Measurements from ENCODE around the gene ABCC2.

ABCC2 gene

DNA sequence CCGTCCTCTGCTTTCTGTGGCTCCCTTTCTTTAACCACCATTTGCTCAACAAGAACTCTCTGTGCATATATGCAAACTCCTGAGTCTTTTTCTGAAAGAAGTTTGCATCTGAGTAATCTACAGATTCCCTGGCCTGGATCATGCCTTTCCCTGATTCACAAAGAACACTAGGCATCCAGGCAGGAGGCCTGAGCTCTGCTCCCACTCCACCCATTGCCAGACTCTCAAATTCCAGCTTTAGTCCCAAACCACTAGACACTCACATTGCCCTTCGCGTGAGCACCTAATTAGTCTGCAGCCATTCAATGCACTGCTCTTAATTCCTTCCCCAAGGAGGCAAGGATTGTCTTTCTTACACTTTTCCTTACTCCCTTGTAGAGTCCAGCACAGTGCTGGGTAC lies 60.9 kb downstream of the ABCC2 start:
- WGBS (ENCODE audit: extremely low coverage, insufficient coverage, insufficient read length): no CpG with 5 or more reads among the region's 3 CpGs
- H3K79me2 ChIP-seq (ENCODE audit: control insufficient read depth, insufficient read depth, low read length, poor library complexity): no peaks in the 10 kb centered on the region

GRCh38 chr10:99844433-99844955 lies 62.1 kb downstream of the ABCC2 start:
- H2BK120ac ChIP-seq (ENCODE audit: insufficient read depth, low read length, poor library complexity): no peak overlapping the region
- no peak overlapping the region for H3K9ac ChIP-seq (ENCODE audit: low read length)
- no peak overlapping the region for H4K91ac ChIP-seq (ENCODE audit: low read depth, low read length)
- H3K4me2 ChIP-seq (ENCODE audit: low read length): no peak overlapping the region
- H3K14ac ChIP-seq (ENCODE audit: low read length): no peak overlapping the region
- H3K9me3 ChIP-seq (ENCODE audit: insufficient read depth, low read depth, low read length): no peaks in the 10 kb centered on the region
- H2BK5ac ChIP-seq (ENCODE audit: low read depth, low read length, poor library complexity): no peak overlapping the region
- no peak overlapping the region for H3K27ac ChIP-seq (ENCODE audit: low read depth, low read length)
- H2BK12ac ChIP-seq (ENCODE audit: low read length): no peak overlapping the region
- no peak overlapping the region for H3K18ac ChIP-seq (ENCODE audit: low read length)
- no peak overlapping the region for H2AK5ac ChIP-seq (ENCODE audit: low read length)
- H2AFZ ChIP-seq (ENCODE audit: insufficient read depth, low read length, poor library complexity): no peak overlapping the region
- no peaks in the 10 kb centered on the region for H3K27me3 ChIP-seq (ENCODE audit: insufficient read depth, low read length)
- WGBS (ENCODE audit: extremely low coverage, insufficient coverage, insufficient read length): no CpG with 5 or more reads among the region's 6 CpGs
- H4K12ac ChIP-seq (ENCODE audit: low read depth, low read length): no peak overlapping the region
- no peak overlapping the region for H4K8ac ChIP-seq (ENCODE audit: low read depth, low read length)
- no peak overlapping the region for H3K4ac ChIP-seq (ENCODE audit: low read depth, low read length)
- no peak for DNase-seq
- no peak overlapping the region for H3K4me3 ChIP-seq (ENCODE audit: low read depth, low read length)
- no peaks in the 10 kb centered on the region for H3K79me2 ChIP-seq (ENCODE audit: control insufficient read depth, insufficient read depth, low read length, poor library complexity)
- H3K36me3 ChIP-seq (ENCODE audit: control insufficient read depth in 1 of 2, insufficient read depth in 2 of 2, low read length in 2 of 2): no peaks in the 10 kb centered on the region
- H3K4me1 ChIP-seq (ENCODE audit: control insufficient read depth in 1 of 2, insufficient read depth in 2 of 2, low read length in 2 of 2): no peaks in the 10 kb centered on the region
- H3K23ac ChIP-seq (ENCODE audit: low read length): no peak overlapping the region
- no peaks in the 10 kb centered on the region for H3K79me1 ChIP-seq (ENCODE audit: low read length)

More for the DNA sequence above, 60.9 kb downstream of the ABCC2 start:
- Histone ChIP-seq H3K4me3 (ENCODE audit: low read depth, low read length) (no peak overlapping the region), H3K9ac (ENCODE audit: low read length) (no peak overlapping the region), H3K27me3 (ENCODE audit: insufficient read depth, low read length) (no peaks in the 10 kb centered on the region), H3K4me2 (ENCODE audit: low read length) (no peak overlapping the region), H4K12ac (ENCODE audit: low read depth, low read length) (no peak overlapping the region), H2BK12ac (ENCODE audit: low read length) (no peak overlapping the region), H2AK5ac (ENCODE audit: low read length) (no peak overlapping the region), H3K27ac (ENCODE audit: low read depth, low read length) (no peak overlapping the region), H3K4me1 (ENCODE audit: control insufficient read depth in 1 of 2, insufficient read depth in 2 of 2, low read length in 2 of 2) (no peaks in the 10 kb centered on the region), H3K18ac (ENCODE audit: low read length) (no peak overlapping the region), H4K8ac (ENCODE audit: low read depth, low read length) (no peak overlapping the region), H3K9me3 (ENCODE audit: insufficient read depth, low read depth, low read length) (no peaks in the 10 kb centered on the region), H3K36me3 (ENCODE audit: control insufficient read depth in 1 of 2, insufficient read depth in 2 of 2, low read length in 2 of 2) (no peaks in the 10 kb centered on the region), H3K14ac (ENCODE audit: low read length) (no peak overlapping the region), H3K79me1 (ENCODE audit: low read length) (no peaks in the 10 kb centered on the region), H2BK5ac (ENCODE audit: low read depth, low read length, poor library complexity) (no peak overlapping the region), H2AFZ (ENCODE audit: insufficient read depth, low read length, poor library complexity) (no peak overlapping the region), H3K23ac (ENCODE audit: low read length) (no peak overlapping the region), H4K91ac (ENCODE audit: low read depth, low read length) (no peak overlapping the region), H2BK120ac (ENCODE audit: insufficient read depth, low read length, poor library complexity) (no peak overlapping the region), H3K4ac (ENCODE audit: low read depth, low read length) (no peak overlapping the region)
- no peak for DNase-seq

DNA sequence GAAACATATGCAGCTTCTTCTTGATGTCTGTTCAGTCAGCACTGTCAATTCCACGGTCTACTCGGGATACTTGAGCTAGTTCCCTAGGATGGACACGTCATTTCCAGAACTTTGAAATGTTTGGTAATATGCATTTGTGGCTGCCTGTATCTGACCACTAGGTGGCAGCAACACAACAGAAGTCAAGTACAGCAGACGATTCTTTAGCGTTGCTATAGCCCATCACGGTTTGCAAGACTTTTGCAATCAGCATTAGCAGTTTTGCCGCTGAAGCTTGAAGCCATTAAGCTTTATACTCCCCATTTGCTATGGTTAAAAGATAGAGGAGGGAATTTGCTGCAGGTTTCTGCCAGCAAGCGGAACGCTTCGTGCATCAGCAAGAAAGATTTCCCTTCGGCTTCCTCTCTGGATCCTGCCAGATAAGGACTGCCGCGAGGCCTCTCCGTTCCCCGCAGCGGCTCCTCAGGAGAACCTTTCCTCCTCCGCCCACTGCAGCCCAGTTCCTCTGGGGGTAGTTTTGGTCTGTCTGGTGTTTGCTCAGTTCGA lies 63.5 kb downstream of the ABCC2 start:
- H3K79me2 ChIP-seq (ENCODE audit: control insufficient read depth, insufficient read depth, low read length, poor library complexity): no peaks in the 10 kb centered on the region

GRCh38 chr10:99849057-99849456 lies 66.6 kb downstream of the ABCC2 start:
- no peak overlapping the region for H2BK120ac ChIP-seq (ENCODE audit: insufficient read depth, low read length, poor library complexity)
- no peaks in the 10 kb centered on the region for H3K9me3 ChIP-seq (ENCODE audit: insufficient read depth, low read depth, low read length)
- no peak overlapping the region for H3K14ac ChIP-seq (ENCODE audit: low read length)
- no peak overlapping the region for H3K4ac ChIP-seq (ENCODE audit: low read depth, low read length)
- no peak overlapping the region for H3K27ac ChIP-seq (ENCODE audit: low read depth, low read length)
- H2AFZ ChIP-seq (ENCODE audit: insufficient read depth, low read length, poor library complexity): no peak overlapping the region
- H4K8ac ChIP-seq (ENCODE audit: low read depth, low read length): no peak overlapping the region
- H2BK12ac ChIP-seq (ENCODE audit: low read length): no peak overlapping the region
- no peak overlapping the region for H4K12ac ChIP-seq (ENCODE audit: low read depth, low read length)
- no peaks in the 10 kb centered on the region for H3K4me1 ChIP-seq (ENCODE audit: control insufficient read depth in 1 of 2, insufficient read depth in 2 of 2, low read length in 2 of 2)
- H2BK5ac ChIP-seq (ENCODE audit: low read depth, low read length, poor library complexity): no peak overlapping the region
- no peak overlapping the region for H3K23ac ChIP-seq (ENCODE audit: low read length)
- H3K4me3 ChIP-seq (ENCODE audit: low read depth, low read length): no peak overlapping the region
- H3K4me2 ChIP-seq (ENCODE audit: low read length): no peak overlapping the region
- H2AK5ac ChIP-seq (ENCODE audit: low read length): no peak overlapping the region
- no peak overlapping the region for H4K91ac ChIP-seq (ENCODE audit: low read depth, low read length)
- no peaks in the 10 kb centered on the region for H3K27me3 ChIP-seq (ENCODE audit: insufficient read depth, low read length)
- H3K18ac ChIP-seq (ENCODE audit: low read length): no peak overlapping the region
- no peak for DNase-seq
- no peaks in the 10 kb centered on the region for H3K79me1 ChIP-seq (ENCODE audit: low read length)
- WGBS (ENCODE audit: extremely low coverage, insufficient coverage, insufficient read length): no CpG with 5 or more reads among the region's 7 CpGs
- H3K9ac ChIP-seq (ENCODE audit: low read length): no peak overlapping the region
- no peaks in the 10 kb centered on the region for H3K79me2 ChIP-seq (ENCODE audit: control insufficient read depth, insufficient read depth, low read length, poor library complexity)
- no peaks in the 10 kb centered on the region for H3K36me3 ChIP-seq (ENCODE audit: control insufficient read depth in 1 of 2, insufficient read depth in 2 of 2, low read length in 2 of 2)

More for the DNA sequence above, 63.5 kb downstream of the ABCC2 start:
- Histone ChIP-seq H4K91ac (ENCODE audit: low read depth, low read length) (no peak overlapping the region), H2BK5ac (ENCODE audit: low read depth, low read length, poor library complexity) (no peak overlapping the region), H3K4me2 (ENCODE audit: low read length) (peak overlapping the region; percentile 55), H3K27me3 (ENCODE audit: insufficient read depth, low read length) (no peaks in the 10 kb centered on the region), H3K4ac (ENCODE audit: low read depth, low read length) (no peak overlapping the region), H2AK5ac (ENCODE audit: low read length) (no peak overlapping the region), H3K23ac (ENCODE audit: low read length) (no peak overlapping the region), H2BK120ac (ENCODE audit: insufficient read depth, low read length, poor library complexity) (no peak overlapping the region), H3K14ac (ENCODE audit: low read length) (no peak overlapping the region), H3K27ac (ENCODE audit: low read depth, low read length) (no peak overlapping the region), H3K4me3 (ENCODE audit: low read depth, low read length) (no peak overlapping the region), H4K8ac (ENCODE audit: low read depth, low read length) (no peak overlapping the region), H3K9me3 (ENCODE audit: insufficient read depth, low read depth, low read length) (no peaks in the 10 kb centered on the region), H3K4me1 (ENCODE audit: control insufficient read depth in 1 of 2, insufficient read depth in 2 of 2, low read length in 2 of 2) (no peaks in the 10 kb centered on the region), H2BK12ac (ENCODE audit: low read length) (no peak overlapping the region), H4K12ac (ENCODE audit: low read depth, low read length) (no peak overlapping the region), H2AFZ (ENCODE audit: insufficient read depth, low read length, poor library complexity) (no peak overlapping the region), H3K36me3 (ENCODE audit: control insufficient read depth in 1 of 2, insufficient read depth in 2 of 2, low read length in 2 of 2) (no peaks in the 10 kb centered on the region), H3K18ac (ENCODE audit: low read length) (no peak overlapping the region), H3K79me1 (ENCODE audit: low read length) (no peaks in the 10 kb centered on the region), H3K9ac (ENCODE audit: low read length) (no peak overlapping the region)
- peak; percentile 81 to 97 for DNase-seq
- WGBS (ENCODE audit: extremely low coverage, insufficient coverage, insufficient read length): no CpG with 5 or more reads among the region's 18 CpGs
